Thyroid gland (tissue), 4 donors: ENCODE results near the gene UBIAD1.

Experiments used
- CTCF ChIP-seq, 6 experiments: fragments of 200-600 bp in 3 of 6; fragments of 450-650 bp in 3 of 6; sonication (generic) in 3 of 6; IDR thresholded peaks; one replicate each; pipeline ENCODE4 v1.5.1; 2016 to 2019; ENCODE audit warnings: antibody characterized with exemption in 6 of 6, mild to moderate bottlenecking in 2 of 6, inconsistent platforms in 1 of 6, moderate library complexity in 1 of 6
- POLR2A ChIP-seq, 2 donors: fragments of 450-650 bp; IDR thresholded peaks; one replicate each; pipeline ENCODE4 v1.6.1; 2017; ENCODE audit warnings: antibody characterized with exemption in 2 of 2, mild to moderate bottlenecking in 2 of 2, moderate library complexity in 1 of 2

GRCh38 chr1:11326070-11326469, 53.1 kb downstream of the UBIAD1 start:
- TF ChIP-seq CTCF (IDR thresholded peaks at IDR 0.05), result no peak
- no peak for TF ChIP-seq POLR2A (IDR thresholded peaks at IDR 0.05)
